ENCODE results near the gene CDH18.

Gene CDH18

DNA sequence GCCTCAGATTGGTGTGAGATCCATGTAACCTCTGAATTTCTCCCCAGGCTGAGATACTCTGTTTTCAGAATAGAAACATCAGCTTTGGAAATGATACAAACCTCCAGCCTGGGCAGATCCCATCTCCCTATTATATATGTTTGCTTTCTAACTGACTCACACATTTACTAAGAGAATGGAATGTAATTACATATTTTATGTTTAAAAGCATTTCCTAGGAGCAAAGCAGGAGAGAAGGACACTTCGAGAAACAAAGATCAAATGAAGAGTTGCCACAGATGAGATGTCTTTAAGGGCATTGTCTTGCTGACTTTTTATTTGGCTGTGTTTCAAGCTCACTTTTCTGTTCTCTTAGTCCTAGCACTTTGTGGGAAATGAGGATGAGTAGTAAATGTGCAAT, 96.3 kb downstream of the CDH18 start:
- TF ChIP-seq SIN3A (IDR thresholded peaks at IDR 0.05; ENCODE audit: borderline replicate concordance, insufficient read depth, low read length): no peak
- TF ChIP-seq, protein P1, sequence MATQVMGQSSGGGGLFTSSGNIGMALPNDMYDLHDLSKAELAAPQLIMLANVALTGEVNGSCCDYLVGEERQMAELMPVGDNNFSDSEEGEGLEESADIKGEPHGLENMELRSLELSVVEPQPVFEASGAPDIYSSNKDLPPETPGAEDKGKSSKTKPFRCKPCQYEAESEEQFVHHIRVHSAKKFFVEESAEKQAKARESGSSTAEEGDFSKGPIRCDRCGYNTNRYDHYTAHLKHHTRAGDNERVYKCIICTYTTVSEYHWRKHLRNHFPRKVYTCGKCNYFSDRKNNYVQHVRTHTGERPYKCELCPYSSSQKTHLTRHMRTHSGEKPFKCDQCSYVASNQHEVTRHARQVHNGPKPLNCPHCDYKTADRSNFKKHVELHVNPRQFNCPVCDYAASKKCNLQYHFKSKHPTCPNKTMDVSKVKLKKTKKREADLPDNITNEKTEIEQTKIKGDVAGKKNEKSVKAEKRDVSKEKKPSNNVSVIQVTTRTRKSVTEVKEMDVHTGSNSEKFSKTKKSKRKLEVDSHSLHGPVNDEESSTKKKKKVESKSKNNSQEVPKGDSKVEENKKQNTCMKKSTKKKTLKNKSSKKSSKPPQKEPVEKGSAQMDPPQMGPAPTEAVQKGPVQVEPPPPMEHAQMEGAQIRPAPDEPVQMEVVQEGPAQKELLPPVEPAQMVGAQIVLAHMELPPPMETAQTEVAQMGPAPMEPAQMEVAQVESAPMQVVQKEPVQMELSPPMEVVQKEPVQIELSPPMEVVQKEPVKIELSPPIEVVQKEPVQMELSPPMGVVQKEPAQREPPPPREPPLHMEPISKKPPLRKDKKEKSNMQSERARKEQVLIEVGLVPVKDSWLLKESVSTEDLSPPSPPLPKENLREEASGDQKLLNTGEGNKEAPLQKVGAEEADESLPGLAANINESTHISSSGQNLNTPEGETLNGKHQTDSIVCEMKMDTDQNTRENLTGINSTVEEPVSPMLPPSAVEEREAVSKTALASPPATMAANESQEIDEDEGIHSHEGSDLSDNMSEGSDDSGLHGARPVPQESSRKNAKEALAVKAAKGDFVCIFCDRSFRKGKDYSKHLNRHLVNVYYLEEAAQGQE (IDR thresholded peaks at IDR 0.05; ENCODE audit: insufficient read depth in 1 of 2, low read depth in 2 of 2, low read length in 2 of 2): no peak
- no peak for TF ChIP-seq TAF1 (IDR thresholded peaks at IDR 0.05; ENCODE audit: borderline replicate concordance, insufficient read depth, low read length)
- no peak for TF ChIP-seq POLR2AphosphoS5 (IDR thresholded peaks at IDR 0.05; ENCODE audit: low read depth, low read length)
- no peak for TF ChIP-seq FOXP2 (optimal IDR thresholded peaks at IDR 0.05; ENCODE audit: borderline replicate concordance, extremely low read depth, extremely low read length, insufficient read depth)

DNA sequence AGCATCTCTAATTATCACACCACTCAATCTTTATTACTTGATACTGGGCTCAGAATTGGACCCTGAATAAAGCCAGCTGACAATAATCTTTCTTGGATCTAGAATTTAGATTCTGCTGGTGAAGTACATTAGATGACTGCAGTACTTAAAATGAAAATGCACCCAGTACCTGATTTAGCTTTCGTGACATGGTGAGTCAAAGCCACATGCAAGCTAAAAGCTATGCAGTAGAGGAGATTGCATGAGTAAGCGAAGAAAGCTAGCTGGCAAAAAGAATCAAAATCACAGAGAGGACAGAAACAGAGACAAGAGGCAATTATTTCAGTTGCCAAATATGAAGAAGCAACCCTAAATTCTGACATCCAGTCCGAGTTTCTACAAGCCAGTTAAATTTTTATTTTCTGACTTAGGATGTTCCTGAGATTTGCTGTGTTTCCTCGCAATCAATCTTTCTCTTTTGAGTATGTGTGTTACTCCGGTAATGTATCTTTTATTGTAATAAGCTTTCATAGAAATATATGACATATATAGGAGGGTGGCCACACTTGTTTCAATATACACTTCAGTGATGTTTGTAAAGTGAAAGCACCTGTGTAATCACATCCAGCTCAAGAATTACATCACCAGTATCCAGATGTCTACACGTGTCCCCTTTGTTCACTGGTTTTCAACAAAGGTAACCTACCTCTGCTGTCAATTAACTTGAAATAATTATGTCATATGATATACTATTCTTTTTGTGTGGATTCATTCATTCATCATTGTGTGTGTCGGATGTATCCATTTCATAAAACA, 101.7 kb downstream of the CDH18 start:
- TF ChIP-seq TAF1 (IDR thresholded peaks at IDR 0.05; ENCODE audit: borderline replicate concordance, insufficient read depth, low read length) (no peak), SIN3A (IDR thresholded peaks at IDR 0.05; ENCODE audit: borderline replicate concordance, insufficient read depth, low read length) (no peak), FOXP2 (optimal IDR thresholded peaks at IDR 0.05; ENCODE audit: borderline replicate concordance, extremely low read depth, extremely low read length, insufficient read depth) (no peak), POLR2AphosphoS5 (IDR thresholded peaks at IDR 0.05; ENCODE audit: low read depth, low read length) (no peak)
- TF ChIP-seq, protein P1 (IDR thresholded peaks at IDR 0.05; ENCODE audit: insufficient read depth in 1 of 2, low read depth in 2 of 2, low read length in 2 of 2): no peak

DNA sequence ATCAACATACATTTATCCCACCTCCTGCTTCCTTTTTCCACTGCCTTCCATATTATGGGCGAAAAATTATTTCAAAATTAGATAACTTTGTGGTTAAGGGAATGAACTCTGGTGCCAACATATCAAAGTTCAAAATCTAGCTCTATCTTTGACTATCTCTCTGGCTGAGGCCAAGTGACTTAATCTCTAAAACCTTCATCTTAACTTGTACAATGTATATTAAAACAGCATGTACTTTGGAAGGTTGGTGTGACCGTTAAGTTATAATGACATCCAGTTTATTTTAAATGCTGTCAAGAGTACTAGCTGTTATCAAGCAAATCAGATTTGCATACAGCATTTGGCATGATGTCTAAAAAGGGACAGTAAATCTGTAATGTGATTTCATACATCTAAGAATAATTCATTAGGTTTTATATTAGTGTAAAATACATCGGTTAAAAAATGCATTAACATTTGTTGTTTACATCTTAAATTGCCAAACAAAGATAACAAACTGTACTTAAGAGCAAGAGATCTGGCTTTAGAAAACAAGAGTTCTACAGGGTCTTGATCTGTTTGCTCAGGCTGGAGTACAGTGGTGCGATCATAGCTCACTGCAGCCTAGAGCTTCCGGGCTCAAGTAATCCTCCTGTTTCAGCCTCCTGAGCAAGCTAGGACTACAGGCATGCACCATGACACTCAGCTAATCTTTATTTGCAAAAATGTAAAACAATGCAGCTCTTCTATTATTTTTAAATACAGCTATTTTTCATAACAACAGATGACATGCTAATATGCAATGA, 102.8 kb downstream of the CDH18 start:
- no peak for TF ChIP-seq SIN3A (IDR thresholded peaks at IDR 0.05; ENCODE audit: borderline replicate concordance, insufficient read depth, low read length)
- TF ChIP-seq, protein P1 (IDR thresholded peaks at IDR 0.05; ENCODE audit: insufficient read depth in 1 of 2, low read depth in 2 of 2, low read length in 2 of 2): no peak
- no peak for TF ChIP-seq TAF1 (IDR thresholded peaks at IDR 0.05; ENCODE audit: borderline replicate concordance, insufficient read depth, low read length)
- TF ChIP-seq FOXP2 (optimal IDR thresholded peaks at IDR 0.05; ENCODE audit: borderline replicate concordance, extremely low read depth, extremely low read length, insufficient read depth): no peak
- no peak for TF ChIP-seq POLR2AphosphoS5 (IDR thresholded peaks at IDR 0.05; ENCODE audit: low read depth, low read length)

DNA sequence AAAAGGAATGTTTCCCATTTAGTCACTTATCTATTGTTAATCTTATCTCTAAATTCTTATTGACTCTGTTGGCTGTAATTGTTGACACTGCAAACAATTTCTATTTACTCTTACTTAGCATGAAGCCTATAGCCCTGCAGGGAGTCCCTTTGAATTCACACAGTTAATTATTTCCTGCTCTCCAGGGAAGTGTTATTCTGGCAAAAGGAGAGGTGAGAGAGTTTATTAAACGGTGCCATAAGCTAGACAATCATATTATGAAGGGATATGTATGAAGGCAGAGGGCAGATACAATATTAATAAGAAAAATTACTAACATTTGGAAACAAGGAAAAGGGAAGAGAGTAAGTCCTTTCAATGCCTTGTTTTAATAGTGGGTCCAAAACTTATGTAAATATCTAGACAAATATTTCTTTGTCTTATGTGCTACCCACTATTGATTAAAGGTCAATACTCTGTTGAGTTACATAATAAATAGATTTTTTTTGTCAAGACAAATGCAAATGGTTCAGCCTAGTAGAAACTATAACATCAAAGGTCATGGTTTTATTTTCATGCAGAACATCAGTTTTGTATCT, 107.1 kb downstream of the CDH18 start:
- no peak for TF ChIP-seq SIN3A (IDR thresholded peaks at IDR 0.05; ENCODE audit: borderline replicate concordance, insufficient read depth, low read length)
- no peak for TF ChIP-seq FOXP2 (optimal IDR thresholded peaks at IDR 0.05; ENCODE audit: borderline replicate concordance, extremely low read depth, extremely low read length, insufficient read depth)
- no peak for TF ChIP-seq TAF1 (IDR thresholded peaks at IDR 0.05; ENCODE audit: borderline replicate concordance, insufficient read depth, low read length)
- TF ChIP-seq POLR2AphosphoS5 (IDR thresholded peaks at IDR 0.05; ENCODE audit: low read depth, low read length): no peak
- TF ChIP-seq, protein P1 (IDR thresholded peaks at IDR 0.05; ENCODE audit: insufficient read depth in 1 of 2, low read depth in 2 of 2, low read length in 2 of 2): no peak
